Panc1 (cell line): ENCODE data around the gene ARHGDIA. TPM values are rescaled to one million over a fixed set of nuclear protein-coding genes. Genes with fewer than 3 reads are reported as not detected.

Source experiments
- ATAC-seq: fragments of 200-7000 bp; cut with Tn5 transposase; 2 replicates; pipeline ENCODE4 v1.9.1; 2020; ENCODE audit warnings: mild to moderate bottlenecking, moderate library complexity
- BruUV-seq: library from RNA; stranded (reverse); fragments of 400-500 nt; replicated peaks from 2 replicates; lab custom pipeline; 2021; lab: Mats Ljungman, UMichigan
- CTCF ChIA-PET: fragments of 300-600 bp; sonication (Branson Sonifier 250); formaldehyde crosslinking; loops from one replicate; lab custom pipeline; 2022; ENCODE audit warnings: antibody characterized with exemption; lab: Charles Lee
- POLR2A ChIA-PET: fragments of 300-600 bp; sonication (Branson Sonifier 250); formaldehyde crosslinking; loops from one replicate; lab custom pipeline; 2022; ENCODE audit warnings: antibody characterized with exemption; lab: Charles Lee
- DNase-seq: peaks from one replicate; pipeline ENCODE4 v3.0.0-alpha.2; 2010; ENCODE audit warnings: low read depth, low spot score
- H3K27ac ChIP-seq: 2 replicates; pipeline ENCODE4 v1.5.1; 2011; ENCODE audit warnings: mild to moderate bottlenecking, low read length, inconsistent platforms
- H3K27me3 ChIP-seq: fragments of 200-500 bp; sonication (Bioruptor generic); 2 replicates; pipeline ENCODE4 v1.6.0; 2014; ENCODE audit warnings: low read length, inconsistent platforms; ENCODE audit not compliant: control insufficient read depth, insufficient read depth
- H3K36me3 ChIP-seq: fragments of 200-500 bp; sonication (Bioruptor generic); 2 replicates; pipeline ENCODE4 v1.5.1; 2014; ENCODE audit warnings: inconsistent platforms, mild to moderate bottlenecking, low read length, moderate library complexity; ENCODE audit not compliant: control insufficient read depth, insufficient read depth
- H3K4me1 ChIP-seq: 2 replicates; pipeline ENCODE4 v1.5.1; 2011; ENCODE audit warnings: inconsistent platforms, mild to moderate bottlenecking, low read length, moderate library complexity; ENCODE audit not compliant: control insufficient read depth, insufficient read depth
- H3K4me3 ChIP-seq, 2 experiments: 2 replicates each; pipeline ENCODE4 v1.5.1; 2011 to 2012; ENCODE audit warnings: low read depth in 2 of 2, low read length in 2 of 2, mild to moderate bottlenecking in 2 of 2, inconsistent platforms in 1 of 2, moderate library complexity in 1 of 2
- H3K9me3 ChIP-seq: fragments of 200-500 bp; sonication (Bioruptor generic); 2 replicates; pipeline ENCODE4 v1.5.1; 2014; ENCODE audit warnings: low read depth, mild to moderate bottlenecking, inconsistent platforms, low read length, moderate library complexity; ENCODE audit not compliant: control insufficient read depth, insufficient read depth
- CTCF ChIP-seq: fragments of 450-650 bp; IDR thresholded peaks from 2 replicates; pipeline ENCODE4 v1.5.1; 2017; ENCODE audit warnings: mild to moderate bottlenecking
- POLR2AphosphoS5 ChIP-seq: IDR thresholded peaks from 2 replicates; pipeline ENCODE4 v1.6.1; 2012; ENCODE audit warnings: mild to moderate bottlenecking, low read depth, low read length, moderate library complexity
- SIN3A ChIP-seq: IDR thresholded peaks from 2 replicates; pipeline ENCODE4 v1.6.1; 2012; ENCODE audit warnings: low read depth, mild to moderate bottlenecking, low read length, moderate library complexity, borderline replicate concordance; ENCODE audit not compliant: insufficient read depth
- TCF7L2 ChIP-seq: IDR thresholded peaks from 2 replicates; pipeline ENCODE4 v1.6.1; 2011; ENCODE audit warnings: mild to moderate bottlenecking, low read depth, low read length, inconsistent platforms
- in situ Hi-C: cut with HindIII; loops from 2 replicates; pipeline ENCODE4 v1.10.0; 2016; ENCODE audit warnings: low sequenced_read_pairs, low pct_unique_long_range_greater_than_20kb
- intact Hi-C: fragments of 100-400 bp; cut with micrococcal nuclease; formaldehyde crosslinking; loops from one replicate; pipeline ENCODE4 v1.10.0; 2022; ENCODE audit not compliant: unreplicated experiment
- total RNA-seq: library from RNA; stranded (reverse); gene quantifications from one replicate; pipeline ENCODE4 v1.2.1, GENCODE V29; 2021; ENCODE audit not compliant: unreplicated experiment
- TF ChIP-seq, protein P1 (sequence below), 2 experiments: IDR thresholded peaks; 2 replicates each; pipeline ENCODE4 v1.6.1; 2011 to 2012; ENCODE audit warnings: low read depth in 2 of 2, control low read depth in 1 of 2, low read length in 1 of 2, mild to moderate bottlenecking in 1 of 2, moderate library complexity in 1 of 2; ENCODE audit not compliant: insufficient read depth in 1 of 2

ARHGDIA gene
- total RNA-seq, 1 experiment from 2014 or later: 420 TPM

DNA sequence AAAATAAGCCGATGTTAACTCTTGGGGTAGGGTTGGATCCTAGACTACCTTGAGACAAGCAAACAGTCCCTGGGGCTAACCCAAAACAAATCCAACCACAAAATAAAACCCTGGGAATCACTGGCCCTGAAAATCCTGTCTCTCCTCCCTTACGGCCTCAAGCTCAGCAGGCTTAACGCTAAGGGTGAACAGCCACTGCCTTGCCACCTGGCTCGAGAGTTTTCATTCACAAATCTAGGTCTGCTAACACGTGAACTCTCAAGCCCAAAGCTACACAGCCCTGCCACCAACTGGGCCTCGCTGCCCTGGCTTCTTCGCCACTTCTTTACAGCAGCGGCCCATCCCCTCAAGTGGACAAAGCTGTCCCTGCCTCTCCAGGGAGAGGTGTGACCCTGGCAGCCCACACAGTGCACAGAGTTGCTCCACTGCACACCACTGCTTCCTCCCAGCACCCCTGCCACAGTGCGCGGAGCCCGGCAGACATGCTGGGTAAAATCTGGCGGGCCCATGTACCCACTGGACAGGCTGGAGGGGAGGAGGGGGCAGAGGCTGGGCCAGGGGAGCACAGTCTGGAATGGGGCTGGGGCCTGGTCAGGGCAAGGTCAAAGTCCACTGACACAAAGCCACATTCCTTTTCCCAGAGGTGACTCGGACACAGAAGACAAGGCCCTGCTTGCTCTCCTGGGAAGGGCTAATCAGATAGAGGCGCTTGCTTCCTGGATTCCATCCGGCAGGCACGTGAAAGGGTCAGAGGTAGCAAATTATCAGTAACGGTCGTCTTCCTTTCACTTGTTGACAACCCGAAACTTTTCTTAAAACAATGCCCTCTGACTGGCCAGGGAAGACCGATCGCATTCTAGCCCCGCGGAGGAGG lies 39.1 kb upstream of the ARHGDIA start:
- in situ Hi-C loops (no loop called here), intact Hi-C loops (no loop called here)
- peak overlapping the region; percentile 76 to 95 for H3K4me3 ChIP-seq
- H3K27ac ChIP-seq: peak overlapping the region; percentile 91
- ChIA-PET POLR2A (interaction anchor here (0.6 kb wide), 2 partner anchors 16 to 18 kb away, joined by 5 to 6 read pairs; no protein-coding TSS in a partner anchor), CTCF (no interaction called here)
- peaks cover 21% of the 10 kb centered on the region for H3K4me1 ChIP-seq
- H3K9me3 ChIP-seq: no peaks in the 10 kb centered on the region
- H3K27me3 ChIP-seq: no peaks in the 10 kb centered on the region
- ATAC-seq (peak; percentile 3), DNase-seq (no peak)
- no TSS peak for BruUV-seq
- H3K36me3 ChIP-seq: peaks cover 4% of the 10 kb centered on the region
- no peak for TF ChIP-seq TCF7L2
- TF ChIP-seq, protein P1, sequence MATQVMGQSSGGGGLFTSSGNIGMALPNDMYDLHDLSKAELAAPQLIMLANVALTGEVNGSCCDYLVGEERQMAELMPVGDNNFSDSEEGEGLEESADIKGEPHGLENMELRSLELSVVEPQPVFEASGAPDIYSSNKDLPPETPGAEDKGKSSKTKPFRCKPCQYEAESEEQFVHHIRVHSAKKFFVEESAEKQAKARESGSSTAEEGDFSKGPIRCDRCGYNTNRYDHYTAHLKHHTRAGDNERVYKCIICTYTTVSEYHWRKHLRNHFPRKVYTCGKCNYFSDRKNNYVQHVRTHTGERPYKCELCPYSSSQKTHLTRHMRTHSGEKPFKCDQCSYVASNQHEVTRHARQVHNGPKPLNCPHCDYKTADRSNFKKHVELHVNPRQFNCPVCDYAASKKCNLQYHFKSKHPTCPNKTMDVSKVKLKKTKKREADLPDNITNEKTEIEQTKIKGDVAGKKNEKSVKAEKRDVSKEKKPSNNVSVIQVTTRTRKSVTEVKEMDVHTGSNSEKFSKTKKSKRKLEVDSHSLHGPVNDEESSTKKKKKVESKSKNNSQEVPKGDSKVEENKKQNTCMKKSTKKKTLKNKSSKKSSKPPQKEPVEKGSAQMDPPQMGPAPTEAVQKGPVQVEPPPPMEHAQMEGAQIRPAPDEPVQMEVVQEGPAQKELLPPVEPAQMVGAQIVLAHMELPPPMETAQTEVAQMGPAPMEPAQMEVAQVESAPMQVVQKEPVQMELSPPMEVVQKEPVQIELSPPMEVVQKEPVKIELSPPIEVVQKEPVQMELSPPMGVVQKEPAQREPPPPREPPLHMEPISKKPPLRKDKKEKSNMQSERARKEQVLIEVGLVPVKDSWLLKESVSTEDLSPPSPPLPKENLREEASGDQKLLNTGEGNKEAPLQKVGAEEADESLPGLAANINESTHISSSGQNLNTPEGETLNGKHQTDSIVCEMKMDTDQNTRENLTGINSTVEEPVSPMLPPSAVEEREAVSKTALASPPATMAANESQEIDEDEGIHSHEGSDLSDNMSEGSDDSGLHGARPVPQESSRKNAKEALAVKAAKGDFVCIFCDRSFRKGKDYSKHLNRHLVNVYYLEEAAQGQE (IDR thresholded peaks at IDR 0.05; ENCODE audit: insufficient read depth in 1 of 2, low read depth in 2 of 2, low read length in 1 of 2): no peak
- no peak for TF ChIP-seq SIN3A
- TF ChIP-seq CTCF: no peak

GRCh38 chr17:81909231-81909630 lies 38.1 kb upstream of the ARHGDIA start:
- Histone ChIP-seq H3K36me3 (no peaks in the 10 kb centered on the region; the same call in 1 of the 2 replicates), H3K27ac (no peak overlapping the region), H3K4me3 (no peak overlapping the region), H3K9me3 (no peaks in the 10 kb centered on the region), H3K27me3 (no peaks in the 10 kb centered on the region), H3K4me1 (peaks cover 21% of the 10 kb centered on the region)
- TF ChIP-seq, protein P1 (IDR thresholded peaks at IDR 0.05; ENCODE audit: insufficient read depth in 1 of 2, low read depth in 2 of 2, low read length in 1 of 2): no peak
- TF ChIP-seq TCF7L2 (no peak), POLR2AphosphoS5 (no peak), SIN3A (no peak), CTCF (no peak)
- intact Hi-C loops: no loop called here
- in situ Hi-C loops: no loop called here
- ChIA-PET CTCF (no interaction called here), POLR2A (interaction anchor here (0.6 to 0.7 kb wide), 2 partner anchors 17 to 28 kb away, joined by 5 to 10 read pairs; no protein-coding TSS in a partner anchor)
- no TSS peak for BruUV-seq
- ATAC-seq (no peak), DNase-seq (no peak)
